ENCODE measurements around the gene DOHH.

DOHH gene

DNA sequence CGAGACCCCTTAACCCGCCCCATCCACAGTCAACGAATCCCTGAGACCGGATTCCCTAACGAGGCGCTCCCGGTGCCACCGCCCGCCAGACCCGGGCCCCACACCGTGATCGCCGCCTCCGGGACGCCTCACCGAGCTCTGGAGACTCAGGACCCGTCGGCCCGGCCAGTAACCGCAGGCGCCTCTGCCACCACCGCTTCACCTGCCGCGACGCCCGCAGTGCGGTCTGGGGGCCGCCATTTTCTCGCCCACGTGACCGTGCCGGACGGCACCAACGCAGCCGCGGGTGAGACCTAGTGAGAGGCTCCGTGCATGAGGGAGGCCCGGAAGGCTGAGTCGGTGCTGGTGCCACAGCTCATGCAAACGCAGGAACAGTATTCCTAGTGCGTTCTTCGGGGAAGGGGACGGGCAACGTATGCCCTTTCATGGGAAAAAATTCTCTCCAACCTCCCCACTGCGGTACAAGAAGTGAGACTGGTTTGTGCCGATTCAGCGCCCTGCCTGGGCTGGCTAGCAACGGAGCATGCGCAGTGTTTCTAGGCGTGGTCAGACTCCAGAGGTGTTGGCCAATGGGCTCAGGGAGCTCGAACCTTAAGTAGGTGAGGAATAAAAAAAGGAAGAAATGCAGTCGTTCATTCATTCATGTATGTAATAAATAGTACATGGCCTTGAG is at the start of gene DOHH:
Gene DOHH, minus strand, starts transcription at position 246 of the 673 bp plus-strand sequence. CDS start 3,860 bp downstream, outside the sequence.
- peak; percentile 76 to 99 (median 92) for DNase-seq

DNA sequence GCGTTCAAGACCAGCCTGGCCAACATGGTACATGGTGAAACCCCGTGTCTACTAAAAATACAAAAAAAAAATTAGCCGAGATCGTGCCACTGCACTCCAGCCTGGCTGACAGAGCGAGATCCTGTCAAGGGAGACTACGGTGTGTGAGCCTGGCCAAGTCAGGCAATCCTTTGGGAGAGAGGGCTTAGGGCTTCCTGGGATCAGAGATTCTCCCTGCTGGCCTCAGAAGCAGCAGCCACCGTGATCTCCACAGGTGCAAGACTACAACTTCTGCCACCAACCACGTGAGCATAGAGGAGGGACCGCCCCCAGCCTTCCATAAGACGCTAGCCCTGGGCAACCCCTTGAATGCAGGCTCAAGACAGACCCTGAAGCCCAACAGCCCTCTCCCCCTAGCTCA is 49.3 kb upstream of the DOHH start:
- no peak for DNase-seq

DNA sequence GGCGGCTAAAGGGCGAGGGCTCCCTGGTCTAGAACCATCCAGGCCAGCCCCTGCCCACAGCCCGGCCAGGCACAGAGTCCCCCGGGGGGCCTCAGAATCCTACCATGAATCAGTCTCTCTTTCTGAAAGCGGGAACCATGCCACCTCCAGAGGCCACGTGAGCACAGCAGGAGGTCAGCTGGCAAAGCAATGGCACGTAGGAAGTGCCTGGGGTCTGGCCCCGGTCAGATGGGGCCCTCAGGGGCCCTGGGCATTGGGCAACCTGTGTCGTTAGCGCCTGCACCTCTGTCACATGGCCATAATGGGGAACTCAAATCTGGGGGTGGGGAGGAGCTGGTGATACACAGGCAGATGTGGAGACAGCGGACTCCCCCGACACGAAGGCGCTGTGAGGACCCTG is 48.1 kb upstream of the DOHH start:
- DNase-seq: peak in 29 of 51 donors; percentile 6 to 76 (median 43)

- DNase-seq: no peak
These were observed 47.4 kb upstream of the DOHH start for GRCh38 chr19:3547767-3548282.

DNA sequence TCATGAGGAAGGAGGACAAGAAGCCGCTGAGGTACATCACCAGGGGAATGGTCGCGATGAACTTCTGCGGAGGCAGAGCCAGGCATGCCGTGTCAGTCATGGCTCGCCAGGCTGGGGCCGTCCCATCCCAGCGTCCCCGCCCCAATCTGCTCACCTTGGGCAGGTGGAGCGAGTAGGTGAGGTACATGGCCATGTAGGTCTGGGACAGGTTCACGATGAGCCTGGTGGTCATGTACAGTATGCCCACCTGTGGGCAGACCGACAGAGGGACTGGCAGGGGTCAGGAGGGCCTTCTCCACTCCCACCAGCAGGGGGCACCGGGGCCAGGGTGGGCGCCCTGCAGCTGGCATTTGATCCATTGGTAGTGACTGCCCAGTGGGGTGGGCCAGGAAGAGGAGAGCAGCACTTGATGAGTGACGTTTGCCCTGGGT is 46.8 kb upstream of the DOHH start:
- DNase-seq: peak in 1 of 51 donors; percentile 18

DNA sequence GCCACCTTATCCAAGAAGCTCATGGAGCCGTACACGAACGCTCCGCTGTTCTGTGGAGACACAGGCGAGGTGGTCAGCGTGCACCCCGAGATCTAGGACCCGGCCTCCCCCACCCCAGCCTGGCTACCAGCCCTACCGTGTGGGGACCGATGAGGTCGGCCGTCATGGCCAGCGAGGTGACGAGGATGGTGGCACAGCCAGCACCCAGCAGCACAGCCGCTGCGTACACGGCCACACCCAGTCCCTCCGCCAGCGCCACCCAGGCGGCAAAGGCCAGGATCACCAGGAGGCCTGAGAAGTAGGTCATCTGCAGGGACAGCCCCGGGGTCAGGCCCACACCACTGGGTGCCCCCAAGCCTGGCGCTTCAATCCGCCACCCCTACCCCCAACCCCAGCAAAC is 45.6 kb upstream of the DOHH start:
- DNase-seq: peak in 1 of 51 donors; percentile 10

DNA sequence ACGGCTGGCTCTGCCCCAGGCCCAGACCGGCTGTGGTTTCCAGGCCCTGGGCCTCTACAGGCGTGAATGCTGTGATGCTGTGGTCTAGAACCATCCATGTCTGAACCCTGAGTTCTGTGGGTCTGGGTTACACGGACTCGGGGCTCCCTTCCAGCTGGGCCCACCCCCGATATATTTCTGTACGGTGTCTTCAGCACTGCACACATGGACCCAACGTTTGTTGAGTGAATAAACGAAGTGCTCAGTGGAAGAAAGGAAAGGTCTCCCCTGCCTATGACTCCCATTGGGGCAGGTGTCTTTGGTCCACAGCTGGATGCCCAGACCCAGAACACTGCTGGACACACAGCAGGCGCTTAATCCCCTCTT is 45.2 kb upstream of the DOHH start:
- DNase-seq: no peak

GRCh38 chr19:3544742-3545668 is 44.5 kb upstream of the DOHH start:
- peak; percentile 17 to 92 (median 75) for DNase-seq

DNA sequence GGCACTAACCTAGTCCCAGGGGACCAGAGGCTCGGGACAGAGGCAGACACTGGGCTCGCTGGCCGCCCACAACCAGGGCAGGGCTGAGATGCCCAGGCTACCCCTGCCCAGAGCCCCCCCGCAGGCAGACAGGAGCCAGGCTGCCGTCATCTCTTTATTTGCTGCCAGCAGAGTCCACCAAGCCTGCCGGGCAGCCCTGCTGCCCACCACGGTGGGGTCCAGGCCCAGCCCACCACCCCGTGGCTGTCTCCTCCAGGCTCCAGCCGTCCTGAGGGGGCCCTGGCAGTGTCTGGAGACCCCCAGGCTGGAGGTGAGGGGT is 43.5 kb upstream of the DOHH start:
- DNase-seq: peak in 5 of 51 donors; percentile 13 to 41 (median 22)

DNA sequence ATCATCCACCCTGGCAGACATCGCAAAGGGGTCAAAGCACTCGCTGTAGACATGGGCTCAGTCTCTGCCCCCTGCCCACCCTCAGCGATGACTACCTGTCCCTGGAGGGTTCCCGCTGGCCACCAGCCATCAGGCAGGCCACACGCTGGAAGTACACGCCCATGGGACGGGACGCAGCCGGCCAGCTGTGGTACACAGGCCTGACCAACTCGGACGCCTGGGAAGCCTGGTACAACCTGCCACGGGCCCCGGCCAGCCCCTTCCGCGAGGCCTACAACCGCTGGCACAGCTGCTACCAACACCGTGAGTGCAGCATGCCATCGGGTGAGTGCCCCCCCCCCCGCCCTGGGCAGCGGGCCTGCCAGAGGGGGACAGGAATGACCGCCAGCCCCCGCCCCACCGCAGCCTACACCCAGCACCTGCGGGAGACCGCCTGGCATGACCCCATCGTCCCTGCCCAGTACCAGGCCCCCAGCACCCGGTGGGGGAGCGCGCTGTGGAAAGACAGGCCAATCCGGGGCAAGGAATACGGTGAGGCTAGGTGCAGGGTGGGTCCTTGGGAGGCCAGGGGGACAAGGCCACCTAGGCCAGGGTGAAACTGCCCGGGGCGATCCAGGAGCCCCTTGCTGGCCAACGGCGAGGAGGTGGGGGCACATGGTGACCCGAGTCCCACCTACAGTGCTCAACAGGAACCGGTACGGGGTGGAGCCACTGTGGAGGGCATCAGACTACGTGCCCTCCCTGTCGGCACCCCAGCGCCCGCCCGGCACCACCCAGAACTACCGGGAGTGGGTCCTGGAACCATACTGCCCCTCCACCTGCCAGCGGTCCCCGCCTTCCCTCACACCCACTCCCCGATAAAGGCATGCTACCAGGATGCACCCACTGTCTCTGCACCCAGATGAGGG is 42.9 kb upstream of the DOHH start:
- peak in 34 of 51 donors; percentile 20 to 85 (median 56) for DNase-seq

DNA sequence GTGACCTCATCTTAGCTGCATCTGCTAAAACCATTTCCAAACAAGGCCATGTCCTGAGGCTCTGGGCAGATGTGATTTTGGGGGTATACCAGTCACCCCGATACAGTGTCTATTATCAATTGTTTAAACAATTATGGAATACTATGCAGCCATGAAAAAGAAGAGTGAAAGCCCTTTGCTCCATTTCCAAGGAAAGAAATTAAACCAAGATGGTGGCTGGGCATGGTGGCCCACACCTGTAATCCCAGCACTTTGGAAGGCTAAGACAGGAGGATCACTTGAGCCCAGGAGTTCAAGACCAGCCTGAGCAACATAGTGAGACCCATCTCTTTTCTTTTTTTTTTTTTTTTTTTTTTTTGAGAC is 39.3 kb upstream of the DOHH start:
- DNase-seq: no peak

DNA sequence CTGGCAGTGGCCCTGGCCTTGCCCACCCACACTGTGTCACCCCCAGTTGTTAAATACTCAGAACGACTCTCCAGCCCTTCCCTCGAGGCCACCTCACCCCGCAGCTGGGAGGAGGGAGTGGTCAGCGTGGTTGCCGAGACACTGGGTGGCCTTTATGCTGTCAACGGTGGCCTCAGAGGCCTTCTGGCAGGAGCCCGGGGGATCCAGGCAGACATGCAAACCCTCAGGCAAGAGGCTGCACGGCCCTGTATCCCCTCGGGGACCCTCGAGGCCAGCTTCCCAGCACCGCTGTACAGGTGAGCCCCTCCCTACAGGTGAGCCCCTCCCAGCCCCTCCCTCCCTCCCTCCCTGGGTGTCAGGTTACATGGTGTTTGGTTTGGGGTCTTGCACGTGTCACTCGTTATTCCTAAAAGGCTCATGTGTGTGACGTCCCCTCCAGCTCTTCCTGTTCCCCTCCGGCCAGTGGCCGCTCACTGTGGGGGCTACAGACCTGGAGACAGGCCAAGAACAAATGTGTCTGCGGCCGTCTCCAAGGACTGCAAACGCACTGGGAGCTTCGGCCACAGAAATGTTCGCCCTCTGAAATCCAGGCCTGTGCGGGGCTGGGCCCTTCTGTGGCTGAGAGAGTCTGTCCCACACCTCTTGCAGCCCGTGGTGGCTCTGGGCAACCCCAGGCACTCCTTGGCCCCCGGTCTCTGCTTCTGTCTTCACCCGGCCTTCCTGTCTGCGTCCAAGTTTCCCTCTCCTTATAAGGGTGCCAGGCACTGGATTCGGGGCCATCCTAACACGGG is 38.7 kb upstream of the DOHH start, which contains the start of gene TEKTIP1:
Gene TEKTIP1, plus strand, starts transcription at position 210 of the 791 bp plus-strand sequence. Its CDS starts 4 bp downstream, at position 214.
- DNase-seq: peak in 12 of 51 donors; percentile 4 to 60 (median 33)

DNA sequence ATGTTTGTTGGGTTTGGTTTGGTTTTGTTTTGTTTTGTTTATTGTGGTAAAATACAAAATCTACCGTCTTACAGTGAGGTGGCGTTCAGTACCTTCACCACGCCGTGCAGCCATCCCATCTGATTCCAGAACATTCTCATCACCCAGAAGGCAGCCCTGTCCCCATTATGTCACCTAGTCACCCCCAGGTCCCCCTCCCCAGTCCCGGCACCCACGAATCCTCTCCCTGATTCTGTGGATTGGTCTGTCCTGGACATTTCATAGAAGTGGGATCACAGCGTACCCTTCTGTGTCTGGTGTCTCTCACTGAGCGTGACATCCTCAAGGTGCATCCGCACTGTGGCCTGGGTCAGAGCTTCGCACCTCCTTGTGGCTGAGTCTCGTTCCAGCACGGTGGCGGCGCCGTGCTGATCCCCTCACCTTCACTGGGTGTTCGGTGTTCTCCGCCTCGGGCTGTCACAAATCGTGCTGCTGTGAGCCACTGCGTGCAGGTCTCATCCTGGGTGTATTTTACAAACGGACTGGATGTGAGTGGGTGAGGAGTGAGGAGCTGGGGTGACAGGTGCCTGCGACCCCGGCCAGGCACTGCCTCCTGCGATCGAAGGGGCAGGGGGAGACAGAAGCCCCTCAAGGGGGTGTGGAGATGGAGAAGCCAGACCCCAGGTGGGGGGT is 37.9 kb upstream of the DOHH start:
- no peak for DNase-seq

DNA sequence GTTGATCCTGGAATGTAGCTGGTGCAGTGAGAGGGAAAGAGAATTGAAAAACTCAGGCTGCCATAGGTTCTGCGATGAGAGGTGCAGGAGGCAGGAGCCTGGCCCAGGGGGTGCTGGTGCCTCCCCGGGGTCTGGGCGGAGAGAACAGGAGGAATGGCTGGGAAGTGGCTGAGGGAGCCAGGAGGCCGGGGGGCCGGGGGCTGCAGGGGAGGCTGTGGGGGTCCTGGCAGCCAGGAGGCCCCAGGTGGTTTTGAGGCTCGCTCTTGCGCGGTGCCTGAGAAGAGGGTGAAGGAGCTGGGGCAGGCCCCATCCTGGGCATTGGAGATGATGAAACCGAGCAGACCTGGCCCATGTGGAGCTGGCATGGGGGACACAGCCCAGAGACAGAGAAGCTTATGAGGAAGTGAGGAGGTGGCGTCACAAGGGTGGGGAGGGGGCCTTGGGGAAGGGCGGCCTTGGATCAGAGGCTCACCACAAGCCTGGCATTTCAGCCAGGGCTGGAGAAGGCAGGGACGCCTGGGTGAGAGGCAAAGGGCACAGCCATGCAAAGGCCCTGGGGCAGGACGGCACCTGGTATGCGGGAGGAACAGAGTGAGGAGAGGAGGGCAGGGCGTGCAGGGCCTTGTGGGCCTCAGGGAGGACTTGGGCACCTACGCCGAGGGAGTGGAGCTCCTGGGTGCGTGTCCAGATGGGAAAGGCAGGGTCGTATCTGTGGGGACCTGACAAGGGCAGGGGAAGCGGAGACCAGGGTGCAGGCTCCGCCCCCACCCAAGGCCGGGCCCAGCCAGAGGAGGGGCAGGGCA is 37.2 kb upstream of the DOHH start:
- peak in 3 of 51 donors; percentile 15 to 34 (median 24) for DNase-seq

DNA sequence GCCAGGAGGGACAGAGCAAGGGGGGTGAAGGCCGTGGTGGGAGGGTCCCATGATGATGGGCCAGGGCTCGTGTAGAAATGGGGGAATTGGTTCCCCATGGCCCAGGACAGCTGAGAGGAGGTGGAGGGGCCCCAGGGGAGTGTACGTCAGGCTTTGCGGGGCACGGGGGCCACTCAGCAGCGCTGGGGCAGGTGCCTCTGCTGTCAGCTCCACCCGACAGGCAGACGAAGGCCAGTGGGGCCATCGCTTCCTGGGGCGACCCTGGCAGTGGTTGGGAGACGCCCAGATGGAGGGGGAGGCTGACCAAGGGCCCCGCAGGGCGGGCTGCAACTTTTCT is 36.6 kb upstream of the DOHH start:
- DNase-seq: no peak

- DNase-seq: peak in 36 of 51 donors; percentile 9 to 86 (median 61)
These were observed 36.1 kb upstream of the DOHH start for GRCh38 chr19:3536429-3537100.

- DNase-seq: no peak
These were observed 35.5 kb upstream of the DOHH start for GRCh38 chr19:3535981-3536380.

- no peak for DNase-seq
These were observed 35.1 kb upstream of the DOHH start for GRCh38 chr19:3535563-3535965.

DNA sequence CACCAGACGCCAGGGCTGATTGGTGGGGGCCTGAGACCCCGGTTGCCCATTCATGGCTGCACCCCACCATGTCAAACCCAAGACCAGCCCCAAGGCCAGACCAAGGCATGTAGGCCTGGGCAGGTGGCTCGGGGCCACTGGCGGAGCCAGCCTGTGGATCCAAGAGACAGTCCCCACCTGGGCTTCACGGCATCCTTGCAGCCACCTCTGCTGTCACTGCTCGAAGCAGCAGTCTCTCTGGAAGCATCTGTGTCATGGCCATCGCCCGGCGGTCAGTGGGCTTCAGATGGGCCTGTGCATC is 34.7 kb upstream of the DOHH start:
- DNase-seq: no peak
